Stomach (tissue), 4 donors: Measurements from ENCODE around the gene PRICKLE2.

ENCODE experiments used
- POLR2A ChIP-seq, 4 donors: fragments of 450-650 bp; IDR thresholded peaks; one replicate each; pipeline ENCODE4 v1.6.1; 2016; ENCODE audit warnings: antibody characterized with exemption in 4 of 4, control low read depth in 2 of 4, mild to moderate bottlenecking in 1 of 4, moderate library complexity in 1 of 4
- TF ChIP-seq, protein P1 (sequence below), 7 experiments: fragments of 450-650 bp in 4 of 7; fragments of 200-600 bp in 3 of 7; sonication (generic) in 3 of 7; IDR thresholded peaks; one replicate each; pipeline ENCODE4 v1.5.1; 2016 to 2019; ENCODE audit warnings: antibody characterized with exemption in 7 of 7, control low read depth in 2 of 7, mild to moderate bottlenecking in 1 of 7

DNA sequence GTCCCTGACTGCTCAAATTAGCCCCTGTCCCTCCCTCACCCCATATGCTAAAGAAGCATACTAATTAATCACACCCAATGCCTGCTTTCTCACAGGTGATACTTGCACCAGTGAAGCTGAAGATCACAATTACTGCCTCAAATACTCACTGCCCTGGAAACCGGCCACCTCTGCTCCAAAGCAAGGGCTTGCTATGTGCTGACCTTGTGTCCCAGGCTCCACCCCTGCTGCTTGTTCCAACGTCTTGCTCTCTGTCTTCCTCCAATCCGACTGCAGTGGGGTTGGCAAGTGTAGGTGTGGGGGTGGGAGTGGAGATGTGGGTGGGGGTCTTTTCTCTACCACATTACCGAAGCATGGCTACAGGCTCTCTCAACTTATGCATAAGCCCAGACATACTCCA, 146.3 kb downstream of the PRICKLE2 start:
- TF ChIP-seq, protein P1, sequence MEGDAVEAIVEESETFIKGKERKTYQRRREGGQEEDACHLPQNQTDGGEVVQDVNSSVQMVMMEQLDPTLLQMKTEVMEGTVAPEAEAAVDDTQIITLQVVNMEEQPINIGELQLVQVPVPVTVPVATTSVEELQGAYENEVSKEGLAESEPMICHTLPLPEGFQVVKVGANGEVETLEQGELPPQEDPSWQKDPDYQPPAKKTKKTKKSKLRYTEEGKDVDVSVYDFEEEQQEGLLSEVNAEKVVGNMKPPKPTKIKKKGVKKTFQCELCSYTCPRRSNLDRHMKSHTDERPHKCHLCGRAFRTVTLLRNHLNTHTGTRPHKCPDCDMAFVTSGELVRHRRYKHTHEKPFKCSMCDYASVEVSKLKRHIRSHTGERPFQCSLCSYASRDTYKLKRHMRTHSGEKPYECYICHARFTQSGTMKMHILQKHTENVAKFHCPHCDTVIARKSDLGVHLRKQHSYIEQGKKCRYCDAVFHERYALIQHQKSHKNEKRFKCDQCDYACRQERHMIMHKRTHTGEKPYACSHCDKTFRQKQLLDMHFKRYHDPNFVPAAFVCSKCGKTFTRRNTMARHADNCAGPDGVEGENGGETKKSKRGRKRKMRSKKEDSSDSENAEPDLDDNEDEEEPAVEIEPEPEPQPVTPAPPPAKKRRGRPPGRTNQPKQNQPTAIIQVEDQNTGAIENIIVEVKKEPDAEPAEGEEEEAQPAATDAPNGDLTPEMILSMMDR (IDR thresholded peaks at IDR 0.05), result no peak
- TF ChIP-seq POLR2A (IDR thresholded peaks at IDR 0.05), result no peak
